Measurements from ENCODE around the gene GALC.

The GALC gene

DNA sequence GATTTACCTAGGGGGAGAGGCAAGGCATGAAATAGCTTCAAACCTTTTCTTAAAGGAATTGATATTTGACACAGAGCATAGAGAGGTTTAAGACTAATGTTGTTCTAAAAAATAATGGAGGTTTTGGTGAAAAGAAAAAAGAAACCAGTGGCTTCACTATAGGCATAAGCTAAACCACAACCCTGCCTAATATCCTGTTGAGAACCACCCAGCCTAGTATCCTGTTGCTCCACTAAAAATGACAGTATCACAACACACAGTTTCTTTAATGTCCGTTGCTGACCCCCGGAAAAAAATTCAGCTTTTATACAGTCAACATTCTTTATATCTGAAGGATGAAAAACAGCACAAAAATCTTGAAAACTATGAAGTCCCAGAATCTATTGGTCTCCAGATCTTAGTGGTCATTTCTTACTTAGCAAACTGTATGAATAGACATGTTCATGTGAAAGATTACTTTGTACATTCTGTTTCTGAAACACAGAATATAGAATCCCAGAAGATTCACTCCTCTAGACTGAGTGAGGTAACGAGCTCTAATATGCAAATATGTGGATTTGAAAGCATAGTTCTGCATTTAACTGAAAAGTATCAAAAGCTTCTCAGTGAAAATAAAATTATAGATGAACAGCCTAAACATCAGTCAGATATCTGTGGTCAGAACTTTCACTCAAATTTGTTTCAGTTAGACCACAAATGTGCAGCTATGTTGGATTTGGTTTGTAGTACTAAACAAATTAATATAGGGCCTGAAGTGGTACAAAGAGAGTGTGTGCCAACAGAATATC is 40.5 kb downstream of the GALC start:
- no peak for DNase-seq

- DNase-seq: no peak
Measured at GRCh38 chr14:87944987-87945604, 47.9 kb downstream of the GALC start.

DNA sequence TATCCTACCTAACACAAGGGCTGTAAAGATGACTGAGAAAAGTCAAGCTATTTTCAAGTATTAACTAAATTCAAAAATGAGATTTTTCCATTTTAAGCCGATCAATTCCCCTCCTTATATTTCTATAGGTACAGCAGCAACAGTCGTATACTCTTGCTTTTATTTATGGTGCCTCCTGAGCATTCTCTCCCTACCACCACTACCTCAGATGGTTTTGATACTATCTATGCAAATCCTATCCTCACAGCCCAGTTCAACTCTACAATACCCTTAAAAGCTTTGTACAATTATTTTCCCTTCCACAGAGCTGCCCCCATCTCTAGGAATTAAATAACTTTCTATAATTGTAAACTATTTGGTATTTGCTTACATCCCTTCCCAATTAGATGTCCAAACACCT is 52.1 kb downstream of the GALC start:
- DNase-seq: no peak

DNA sequence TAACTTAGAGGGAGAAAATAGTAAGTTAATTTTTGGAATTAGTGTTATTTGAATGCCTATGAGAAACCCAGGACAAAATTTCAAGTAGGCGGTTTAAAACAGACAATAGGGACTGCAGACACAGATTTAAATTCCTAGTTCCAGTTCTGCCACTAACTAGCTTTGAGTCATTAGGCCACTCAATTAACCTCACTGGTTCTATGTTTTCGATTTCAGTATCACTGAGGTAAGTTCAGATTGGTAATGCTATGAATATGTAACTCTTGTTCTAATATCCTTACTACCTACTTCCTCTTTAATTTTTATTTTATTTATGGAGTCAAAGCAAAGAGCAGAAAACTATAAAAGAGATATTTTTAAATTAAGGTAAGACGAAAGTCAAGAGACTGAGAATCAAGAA is 52.6 kb downstream of the GALC start:
- DNase-seq: no peak

- DNase-seq: no peak
Measured at GRCh38 chr14:87935886-87936285, 57.1 kb downstream of the GALC start.

DNA sequence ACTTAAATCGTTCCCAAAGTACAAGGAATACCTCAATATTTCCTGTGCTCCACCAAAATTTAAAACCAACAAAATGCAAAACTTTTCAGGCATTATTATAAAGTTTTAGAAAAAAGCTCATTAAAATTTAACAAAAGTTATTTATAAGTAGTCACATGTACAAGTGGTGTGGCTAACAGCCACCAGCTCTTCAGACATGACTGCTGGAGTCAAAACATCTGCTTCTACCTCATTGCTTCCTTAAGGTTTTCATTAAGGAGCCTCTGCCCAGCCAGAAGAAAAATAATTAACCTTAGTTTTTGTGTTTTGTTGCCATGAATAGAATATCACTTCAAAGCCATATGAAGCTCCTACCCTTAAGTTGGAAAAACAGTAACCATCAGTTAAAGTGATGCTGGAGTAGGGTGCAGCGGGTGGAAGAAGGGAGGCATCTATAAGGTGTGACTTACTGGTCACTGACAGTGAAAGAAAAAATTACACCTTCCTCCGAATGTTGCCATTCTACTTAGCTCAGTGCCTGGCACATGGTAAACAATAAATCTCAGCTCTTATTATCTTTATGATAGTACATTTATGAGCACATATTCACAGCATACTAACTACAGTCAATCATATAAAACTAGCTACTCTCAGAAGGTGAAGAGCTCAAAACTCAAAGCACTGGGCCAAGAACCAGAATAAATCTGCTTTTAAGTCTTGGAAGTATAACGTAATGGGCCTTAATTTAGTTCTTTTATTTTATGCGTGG is 57.7 kb downstream of the GALC start:
- no peak for DNase-seq

GRCh38 chr14:87934185-87934584 is 58.8 kb downstream of the GALC start:
- no peak for DNase-seq

GRCh38 chr14:87916886-87917275 is 76.1 kb downstream of the GALC start:
- no peak for DNase-seq

- DNase-seq: no peak
Measured at GRCh38 chr14:87916103-87916885, 76.7 kb downstream of the GALC start.

DNA sequence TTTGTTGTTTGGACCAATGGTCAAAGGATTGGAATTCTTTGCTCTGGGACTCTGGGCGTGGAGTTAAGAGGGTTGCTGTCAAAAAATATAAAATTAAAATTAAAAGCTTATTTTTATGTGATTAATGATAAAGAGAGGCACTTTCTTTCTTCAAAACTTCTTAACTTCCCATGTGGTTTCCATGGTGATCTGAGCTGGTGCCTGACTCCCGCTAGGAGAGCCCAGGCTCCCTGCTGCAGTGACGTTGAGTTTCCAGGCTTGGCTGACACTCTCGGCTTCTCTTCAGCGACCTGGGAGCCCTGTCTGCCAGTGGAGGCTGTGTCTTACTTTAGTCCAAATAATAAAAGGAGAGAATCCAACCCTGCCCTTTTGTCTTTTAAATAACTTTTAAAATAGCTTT is 84.4 kb downstream of the GALC start:
- DNase-seq: no peak

GRCh38 chr14:87901652-87902051 is 91.3 kb downstream of the GALC start:
- DNase-seq: no peak

DNA sequence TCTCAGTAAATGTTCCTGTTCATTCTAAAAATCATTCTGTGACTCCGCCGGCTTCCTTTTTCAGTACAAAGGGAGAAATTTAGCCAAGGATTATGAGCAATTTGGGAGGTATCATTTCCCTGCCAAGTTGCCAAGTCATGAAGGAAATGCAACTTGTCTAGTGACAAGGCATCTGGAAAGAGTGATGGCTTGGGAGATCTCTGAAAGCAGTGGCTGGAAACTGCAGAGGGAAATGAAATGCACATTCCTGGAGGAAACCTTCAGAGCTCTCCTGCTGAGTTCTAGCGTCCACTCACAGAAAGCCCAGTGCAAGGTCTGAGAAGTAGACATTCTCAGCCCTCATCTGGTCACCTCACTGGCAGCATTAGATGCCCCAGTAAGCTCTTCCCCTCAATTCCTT is 91.7 kb downstream of the GALC start:
- DNase-seq: no peak

GRCh38 chr14:87899228-87899627 is 93.8 kb downstream of the GALC start:
- no peak for DNase-seq

DNA sequence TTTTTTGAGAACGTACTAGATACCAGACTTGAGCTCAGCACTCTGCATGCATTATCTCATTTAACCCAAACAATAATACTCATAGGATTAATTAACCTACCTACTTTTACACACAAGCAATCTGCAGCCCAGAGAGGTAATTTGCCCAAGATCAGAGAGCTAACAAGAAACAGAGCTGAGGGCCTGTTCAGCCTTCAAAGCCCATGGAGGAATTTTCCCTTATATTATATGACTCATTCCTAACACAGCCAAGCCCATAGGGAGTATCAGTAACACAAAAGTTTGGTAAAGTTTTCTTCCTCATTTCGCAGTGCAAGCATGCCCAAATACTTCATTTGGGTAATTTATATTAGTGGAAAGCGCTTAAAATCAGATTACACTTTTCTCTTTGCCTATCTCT is 94.7 kb downstream of the GALC start:
- no peak for DNase-seq

DNA sequence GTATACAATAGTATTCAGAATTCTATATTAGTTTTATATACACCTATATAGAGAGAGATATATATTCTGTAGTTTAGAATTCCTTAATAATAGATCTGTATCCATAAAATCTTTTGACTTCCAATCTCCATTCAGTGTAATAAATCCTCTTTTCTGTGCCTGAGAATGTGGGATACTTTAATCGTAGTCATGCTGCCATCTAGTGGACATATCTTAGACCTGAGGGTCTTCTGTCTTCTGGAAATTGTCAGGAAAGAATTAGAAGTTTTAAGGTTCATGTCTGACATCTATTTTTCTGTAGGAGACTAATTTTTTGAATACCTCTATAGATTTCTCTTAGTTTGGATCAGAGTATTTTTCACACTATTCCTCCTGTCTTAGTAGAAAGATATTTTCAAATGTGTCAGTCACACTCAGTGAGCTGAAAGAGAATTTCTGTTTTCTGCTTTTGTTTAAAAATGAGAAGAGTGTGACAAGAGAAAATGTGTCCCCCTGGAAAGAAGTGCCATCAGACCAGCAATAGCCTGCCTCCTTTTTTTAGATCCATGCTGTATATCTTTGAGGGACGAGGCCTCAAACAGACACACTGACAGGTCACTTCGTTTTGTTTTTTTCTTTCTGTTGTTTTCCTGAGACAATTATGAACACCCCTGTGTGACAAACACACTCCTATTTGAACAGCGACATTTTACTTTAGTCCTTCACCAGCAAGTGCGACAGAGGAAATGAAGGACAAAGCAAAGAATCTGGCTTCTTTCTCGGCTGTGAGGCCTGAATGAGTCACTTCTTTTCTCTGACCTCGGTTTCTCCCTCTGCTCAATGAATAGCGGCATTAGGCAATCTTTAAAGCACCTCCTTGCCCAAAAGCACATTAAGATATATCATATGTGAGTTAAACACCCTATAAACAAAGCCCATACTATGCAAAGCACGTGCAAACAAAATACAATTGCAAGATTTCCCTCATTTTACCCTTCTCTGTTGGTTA is 96.3 kb downstream of the GALC start:
- DNase-seq: no peak

DNA sequence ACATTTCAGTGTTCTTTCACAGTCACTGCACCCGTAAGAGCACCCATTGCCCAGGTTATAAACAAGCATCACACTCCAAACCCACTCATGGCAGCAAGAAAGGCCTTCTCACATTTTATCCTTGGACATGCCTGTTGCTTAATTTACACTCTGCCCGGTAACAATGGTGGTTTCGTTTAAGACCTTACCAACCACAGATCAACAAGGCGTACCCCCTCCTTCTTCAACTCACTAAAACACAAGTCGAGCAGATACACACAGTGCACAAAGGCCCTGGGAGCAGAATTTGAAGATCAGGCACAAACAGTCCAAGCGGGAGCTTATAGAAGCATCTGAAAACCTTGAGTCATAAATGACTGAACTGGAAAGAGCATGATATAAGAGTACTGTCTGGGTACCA is 98.1 kb downstream of the GALC start:
- no peak for DNase-seq

DNA sequence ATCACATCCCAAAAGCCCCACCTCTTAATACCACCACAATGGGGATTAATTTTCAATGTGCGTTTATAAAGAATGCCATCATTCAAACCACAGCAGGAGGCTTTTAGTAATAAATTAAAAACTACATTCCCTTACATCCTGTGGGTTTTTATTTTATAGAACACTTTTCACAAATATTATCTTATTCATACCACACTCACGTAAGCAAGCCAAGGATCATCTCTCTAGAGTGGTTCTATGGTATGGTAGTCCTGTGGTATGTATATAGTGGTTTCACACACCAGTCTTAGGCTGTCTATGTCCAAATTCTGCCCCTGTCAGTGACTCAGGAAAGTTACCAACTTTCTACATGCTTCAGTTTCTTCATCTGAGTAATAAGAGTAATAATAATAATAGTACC is 100.2 kb downstream of the GALC start:
- no peak for DNase-seq

DNA sequence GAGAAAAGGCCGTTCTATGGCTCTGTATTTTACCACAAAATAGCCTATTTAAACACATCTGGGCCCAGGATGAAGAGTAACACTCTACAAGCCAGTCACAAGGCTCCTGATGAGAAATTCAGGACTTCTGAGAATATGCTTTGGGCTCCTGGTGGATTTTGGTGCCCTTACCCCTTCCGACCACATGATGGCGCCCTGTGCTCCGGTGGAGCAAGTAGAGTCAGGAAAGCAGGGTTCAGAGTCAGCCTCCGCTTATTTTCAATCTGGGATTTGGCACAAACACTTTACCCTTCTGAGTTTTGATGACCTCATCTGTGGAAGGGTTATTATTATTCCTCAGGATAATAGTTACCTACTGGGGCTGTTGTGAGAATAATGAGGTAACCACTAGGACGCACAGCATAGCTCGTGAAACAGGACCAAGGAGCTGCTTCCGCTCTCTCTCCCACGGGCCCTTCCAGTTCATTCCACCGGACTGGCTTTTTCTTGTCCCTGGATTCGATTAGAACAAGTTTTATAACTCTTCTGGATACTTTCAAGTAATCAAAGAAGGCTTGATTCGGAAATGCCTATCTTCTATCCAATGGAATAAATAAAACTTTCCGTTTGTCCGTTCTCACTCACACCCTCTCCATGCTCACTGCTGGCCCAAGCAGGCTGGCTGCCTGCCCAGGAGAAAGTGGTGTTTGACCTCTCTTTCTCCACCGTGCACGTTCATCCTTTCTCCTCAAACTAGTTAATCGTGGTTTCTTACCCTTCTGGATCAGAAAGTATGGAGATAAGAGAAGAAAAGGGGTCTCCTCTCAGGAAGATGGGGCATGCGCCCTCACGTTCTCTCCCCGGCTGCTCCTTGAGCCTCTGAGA is 104.6 kb downstream of the GALC start:
- no peak for DNase-seq

- DNase-seq: no peak
Measured at GRCh38 chr14:87883750-87884149, 109.2 kb downstream of the GALC start.

Data from stimulated activated CD4-positive, alpha-beta T cell treated with anti-CD3 and anti-CD28 coated beads, Interleukin-4, amount 100 ng/mL, for 1 hour (primary cell).